ENCODE data around the gene MC1R.
"Not testable (repeated sequence)": the region's sequence is repeated elsewhere in the genome, so short reads cannot be mapped to it uniquely, and the experiment has no call there.

MC1R gene

DNA sequence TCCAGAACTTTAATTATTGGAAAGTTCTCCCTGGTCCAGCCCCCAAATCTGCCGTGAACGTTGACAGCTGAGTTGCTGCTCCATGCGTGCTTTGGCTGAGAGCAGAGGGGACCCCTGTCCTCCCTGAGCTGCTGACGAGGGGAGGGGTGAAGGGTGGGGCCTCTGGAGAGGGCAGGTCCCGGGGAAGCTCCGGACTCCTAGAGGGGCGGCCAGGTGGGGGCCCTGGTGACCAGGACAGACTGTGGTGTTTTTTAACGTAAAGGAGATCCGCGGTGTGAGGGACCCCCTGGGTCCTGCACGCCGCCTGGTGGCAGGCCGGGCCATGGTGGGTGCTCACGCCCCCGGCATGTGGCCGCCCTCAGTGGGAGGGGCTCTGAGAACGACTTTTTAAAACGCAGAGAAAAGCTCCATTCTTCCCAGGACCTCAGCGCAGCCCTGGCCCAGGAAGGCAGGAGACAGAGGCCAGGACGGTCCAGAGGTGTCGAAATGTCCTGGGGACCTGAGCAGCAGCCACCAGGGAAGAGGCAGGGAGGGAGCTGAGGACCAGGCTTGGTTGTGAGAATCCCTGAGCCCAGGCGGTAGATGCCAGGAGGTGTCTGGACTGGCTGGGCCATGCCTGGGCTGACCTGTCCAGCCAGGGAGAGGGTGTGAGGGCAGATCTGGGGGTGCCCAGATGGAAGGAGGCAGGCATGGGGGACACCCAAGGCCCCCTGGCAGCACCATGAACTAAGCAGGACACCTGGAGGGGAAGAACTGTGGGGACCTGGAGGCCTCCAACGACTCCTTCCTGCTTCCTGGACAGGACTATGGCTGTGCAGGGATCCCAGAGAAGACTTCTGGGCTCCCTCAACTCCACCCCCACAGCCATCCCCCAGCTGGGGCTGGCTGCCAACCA lies at the start of gene MC1R:
Gene MC1R, plus strand, starts transcription at position 410 of the 895 bp plus-strand sequence. Its CDS starts 397 bp downstream, at position 807.
- no peak for FAIRE-seq

- no peak for FAIRE-seq
Measured at GRCh38 chr16:89869911-89870310, 48.8 kb upstream of the MC1R start.

- no peak for FAIRE-seq
Measured at GRCh38 chr16:89870440-89870839, 48.2 kb upstream of the MC1R start.

GRCh38 chr16:89871895-89872294 lies 46.8 kb upstream of the MC1R start:
- no peak for FAIRE-seq

- FAIRE-seq: no peak
Measured at GRCh38 chr16:89873109-89873971, 45.3 kb upstream of the MC1R start, which contains the start of gene TCF25. Gene TCF25 (plus strand): TSS chr16:89873592. CDS start chr16:89873668, 76 bp downstream.

GRCh38 chr16:89873972-89874689 lies 44.5 kb upstream of the MC1R start:
- no peak for FAIRE-seq

DNA sequence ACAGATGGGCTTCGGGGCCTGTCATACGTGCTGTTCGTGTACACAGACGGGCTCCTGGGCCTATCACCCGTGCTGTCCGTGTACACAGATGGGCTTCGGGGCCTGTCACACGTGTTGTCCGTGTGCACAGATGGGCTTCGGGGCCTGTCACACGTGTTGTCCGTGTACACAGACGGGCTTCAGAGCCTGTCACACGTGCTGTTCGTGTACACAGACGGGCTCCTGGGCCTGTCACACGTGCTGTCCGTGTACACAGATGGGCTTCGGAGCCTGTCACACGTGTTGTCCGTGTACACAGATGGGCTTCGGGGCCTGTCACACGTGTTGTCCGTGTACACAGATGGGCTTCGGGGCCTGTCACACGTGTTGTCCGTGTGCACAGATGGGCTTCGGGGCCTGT lies 39.5 kb upstream of the MC1R start:
- not testable (repeated sequence) for FAIRE-seq

GRCh38 chr16:89880477-89881367 lies 37.9 kb upstream of the MC1R start:
- FAIRE-seq: no peak

- no peak for FAIRE-seq
Measured at GRCh38 chr16:89881368-89881730, 37.3 kb upstream of the MC1R start.

DNA sequence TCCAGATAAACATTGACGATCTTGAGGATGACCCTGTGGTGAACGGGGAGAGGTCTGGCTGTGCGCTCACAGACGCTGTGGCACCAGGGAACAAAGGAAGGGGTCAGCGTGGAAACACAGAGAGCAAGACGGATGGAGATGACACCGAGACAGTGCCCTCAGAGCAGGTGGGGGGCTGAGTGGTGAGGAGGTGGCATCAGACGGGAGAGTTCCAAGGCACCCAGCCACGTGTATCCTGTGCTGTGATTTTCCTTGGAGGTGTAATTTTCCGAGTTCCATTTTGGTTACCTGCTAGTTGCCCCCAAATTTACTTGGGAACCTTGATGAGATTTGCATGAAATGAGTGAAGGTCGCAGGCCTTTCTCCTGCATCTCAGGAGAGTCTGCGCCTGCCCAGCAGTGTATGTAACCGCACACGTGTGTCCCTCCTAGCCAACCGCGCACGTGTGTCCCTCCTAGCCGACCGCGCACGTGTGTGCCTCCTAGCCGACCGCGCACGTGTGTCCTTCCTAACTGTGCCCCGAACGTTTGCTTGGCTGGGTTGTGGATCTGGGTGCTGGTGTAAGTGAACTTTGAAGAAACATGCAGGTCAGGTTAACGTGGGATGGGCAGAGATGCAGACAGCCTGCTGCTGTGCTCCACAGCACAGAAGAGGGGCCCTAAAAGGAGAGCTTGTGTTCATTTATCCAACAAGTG lies 35.2 kb upstream of the MC1R start:
- FAIRE-seq: no peak

GRCh38 chr16:89884041-89884421 lies 34.6 kb upstream of the MC1R start:
- FAIRE-seq: no peak

DNA sequence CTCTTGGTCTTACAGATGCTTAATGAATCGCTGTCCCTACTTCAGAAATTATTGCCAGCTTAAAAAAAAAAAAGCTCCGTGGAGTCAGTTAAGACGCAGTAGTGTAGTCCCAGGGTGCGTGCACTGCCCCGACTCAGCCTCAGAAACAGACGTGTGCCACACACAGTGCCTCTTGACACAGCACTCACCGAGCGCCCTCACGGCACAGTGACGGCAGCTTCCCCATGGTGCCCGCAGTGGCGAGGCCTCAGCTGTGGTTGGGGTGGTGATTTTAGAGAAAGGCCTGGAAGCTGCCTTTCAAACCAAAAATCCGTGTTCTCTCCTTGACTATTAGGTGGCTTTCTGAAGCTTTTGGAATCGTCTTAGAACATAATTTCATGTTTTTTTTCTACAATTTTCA lies 31.4 kb upstream of the MC1R start:
- no peak for FAIRE-seq

DNA sequence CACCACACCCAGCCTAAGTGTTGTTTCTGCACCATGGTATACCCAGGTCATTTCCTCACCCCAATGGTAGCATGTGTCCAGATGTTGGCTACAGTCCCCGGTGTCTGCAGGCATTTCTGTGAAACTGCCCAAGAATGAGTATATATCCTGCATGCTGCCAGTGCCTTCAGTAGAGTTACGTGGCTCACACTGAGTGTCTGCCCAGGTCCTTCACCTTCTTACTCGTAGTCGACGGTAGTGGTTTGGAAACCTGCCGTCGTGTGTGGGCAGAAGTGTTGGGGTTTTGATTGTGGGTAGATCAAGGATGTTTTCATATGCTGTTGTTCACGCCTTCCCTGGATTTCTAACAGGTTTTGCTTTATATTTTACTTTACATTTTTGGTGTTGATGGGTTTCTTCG lies 28.5 kb upstream of the MC1R start:
- no peak for FAIRE-seq

GRCh38 chr16:89890886-89891657 lies 27.6 kb upstream of the MC1R start:
- no peak for FAIRE-seq

DNA sequence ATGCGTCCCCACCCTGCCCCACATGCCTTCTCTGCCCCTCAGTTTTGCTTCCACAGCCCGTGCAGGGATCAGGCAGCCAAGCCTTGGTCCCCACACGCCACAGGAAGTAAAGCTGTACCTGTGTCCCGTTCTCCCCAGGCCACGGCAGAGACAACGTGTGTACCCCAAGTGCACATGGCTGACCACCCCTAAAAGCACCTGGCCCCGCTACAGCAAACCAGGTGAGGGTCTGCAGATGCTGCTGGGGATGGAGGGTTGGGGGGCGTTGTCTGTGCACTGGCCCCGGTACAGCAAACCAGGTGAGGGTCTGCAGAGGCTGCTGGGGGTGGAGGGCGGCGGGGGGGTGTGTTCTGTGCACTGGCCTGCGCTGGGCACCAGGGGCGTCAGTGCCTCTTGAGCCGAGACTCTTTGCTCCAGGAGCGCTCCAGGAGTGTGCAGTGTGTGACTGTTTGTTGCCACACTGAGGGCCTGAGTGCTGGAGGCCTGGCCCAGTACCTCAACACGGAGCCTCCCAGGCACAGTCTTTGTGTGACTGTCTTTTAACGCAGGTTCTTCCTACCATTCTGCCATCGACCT lies 26.5 kb upstream of the MC1R start:
- no peak for FAIRE-seq

DNA sequence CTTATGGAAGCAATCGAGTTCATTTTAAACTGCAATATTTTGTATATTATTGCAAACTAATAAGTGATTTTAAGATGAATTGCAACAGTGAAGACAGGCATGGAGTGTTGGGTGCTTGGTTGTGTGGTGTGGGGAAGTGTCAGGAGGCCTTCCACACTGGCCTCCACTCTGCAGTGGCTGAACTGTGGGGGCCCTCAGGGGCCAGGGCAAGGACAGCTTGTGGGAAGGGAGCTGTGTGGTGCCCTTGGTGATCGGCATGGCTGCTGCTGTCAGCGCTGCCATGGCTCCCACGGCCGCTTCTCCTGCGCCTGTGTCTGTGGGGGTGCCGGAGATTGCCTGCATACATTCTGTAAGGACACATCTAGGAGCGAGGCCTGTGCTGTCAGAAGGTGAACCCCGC lies 26.0 kb upstream of the MC1R start:
- FAIRE-seq: no peak

DNA sequence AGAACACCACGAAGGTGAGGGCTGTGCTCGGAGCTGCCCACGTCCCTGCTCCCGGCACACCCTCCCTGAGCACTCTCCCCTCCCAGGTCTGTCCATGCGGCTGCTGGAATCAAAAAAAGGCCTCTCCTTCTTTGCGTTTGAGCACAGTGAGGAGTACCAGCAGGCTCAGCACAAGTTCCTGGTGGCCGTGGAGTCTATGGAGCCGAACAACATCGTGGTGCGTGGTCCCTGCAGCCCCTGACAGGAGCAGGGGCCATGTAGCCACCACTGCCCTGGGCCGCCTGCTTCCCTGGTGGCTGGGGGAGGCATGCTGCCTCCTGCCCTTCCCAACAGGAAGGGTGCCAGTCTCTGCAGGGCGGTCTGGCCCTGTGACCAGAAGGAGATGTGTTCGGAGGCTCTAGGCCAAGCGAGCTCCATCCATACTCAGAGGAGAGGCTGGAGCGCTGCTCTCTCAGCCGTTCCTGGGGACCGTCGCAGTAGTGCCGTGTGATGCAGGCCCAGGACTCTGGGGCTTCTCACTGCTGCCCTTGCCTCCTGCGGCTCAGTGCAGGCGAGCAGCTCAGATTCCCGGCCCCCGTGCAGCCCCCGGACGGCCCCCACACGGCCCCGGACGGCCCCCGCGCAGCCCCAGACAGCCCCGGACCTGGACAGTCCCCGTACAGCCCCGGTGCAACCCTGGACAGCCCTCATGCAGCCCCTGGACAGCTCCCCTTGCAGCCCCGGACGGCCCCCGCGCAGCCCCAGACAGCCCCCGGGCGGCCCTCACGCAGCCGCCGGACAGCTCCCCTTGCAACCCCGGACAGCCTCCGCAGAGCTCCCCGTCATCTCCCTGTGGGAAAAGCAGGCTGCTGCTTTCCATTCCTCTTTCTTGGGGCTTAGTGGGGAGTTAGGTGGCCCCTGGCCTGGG lies 24.8 kb upstream of the MC1R start:
- no peak for FAIRE-seq

GRCh38 chr16:89895482-89896250 lies 23.0 kb upstream of the MC1R start:
- FAIRE-seq: no peak

Data from colon (tissue), 2 donors.